HK-2 (cell line): Measurements from ENCODE around the gene RFC1.
"Not testable (repeated sequence)": the region's sequence is repeated elsewhere in the genome, so short reads cannot be mapped to it uniquely, and the experiment has no call there.

Experiments
- DNase-seq: peaks from one replicate; pipeline ENCODE4 v3.0.0-alpha.2; 2018; ENCODE audit not compliant: unreplicated experiment

The RFC1 gene, protein sequence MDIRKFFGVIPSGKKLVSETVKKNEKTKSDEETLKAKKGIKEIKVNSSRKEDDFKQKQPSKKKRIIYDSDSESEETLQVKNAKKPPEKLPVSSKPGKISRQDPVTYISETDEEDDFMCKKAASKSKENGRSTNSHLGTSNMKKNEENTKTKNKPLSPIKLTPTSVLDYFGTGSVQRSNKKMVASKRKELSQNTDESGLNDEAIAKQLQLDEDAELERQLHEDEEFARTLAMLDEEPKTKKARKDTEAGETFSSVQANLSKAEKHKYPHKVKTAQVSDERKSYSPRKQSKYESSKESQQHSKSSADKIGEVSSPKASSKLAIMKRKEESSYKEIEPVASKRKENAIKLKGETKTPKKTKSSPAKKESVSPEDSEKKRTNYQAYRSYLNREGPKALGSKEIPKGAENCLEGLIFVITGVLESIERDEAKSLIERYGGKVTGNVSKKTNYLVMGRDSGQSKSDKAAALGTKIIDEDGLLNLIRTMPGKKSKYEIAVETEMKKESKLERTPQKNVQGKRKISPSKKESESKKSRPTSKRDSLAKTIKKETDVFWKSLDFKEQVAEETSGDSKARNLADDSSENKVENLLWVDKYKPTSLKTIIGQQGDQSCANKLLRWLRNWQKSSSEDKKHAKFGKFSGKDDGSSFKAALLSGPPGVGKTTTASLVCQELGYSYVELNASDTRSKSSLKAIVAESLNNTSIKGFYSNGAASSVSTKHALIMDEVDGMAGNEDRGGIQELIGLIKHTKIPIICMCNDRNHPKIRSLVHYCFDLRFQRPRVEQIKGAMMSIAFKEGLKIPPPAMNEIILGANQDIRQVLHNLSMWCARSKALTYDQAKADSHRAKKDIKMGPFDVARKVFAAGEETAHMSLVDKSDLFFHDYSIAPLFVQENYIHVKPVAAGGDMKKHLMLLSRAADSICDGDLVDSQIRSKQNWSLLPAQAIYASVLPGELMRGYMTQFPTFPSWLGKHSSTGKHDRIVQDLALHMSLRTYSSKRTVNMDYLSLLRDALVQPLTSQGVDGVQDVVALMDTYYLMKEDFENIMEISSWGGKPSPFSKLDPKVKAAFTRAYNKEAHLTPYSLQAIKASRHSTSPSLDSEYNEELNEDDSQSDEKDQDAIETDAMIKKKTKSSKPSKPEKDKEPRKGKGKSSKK

DNA sequence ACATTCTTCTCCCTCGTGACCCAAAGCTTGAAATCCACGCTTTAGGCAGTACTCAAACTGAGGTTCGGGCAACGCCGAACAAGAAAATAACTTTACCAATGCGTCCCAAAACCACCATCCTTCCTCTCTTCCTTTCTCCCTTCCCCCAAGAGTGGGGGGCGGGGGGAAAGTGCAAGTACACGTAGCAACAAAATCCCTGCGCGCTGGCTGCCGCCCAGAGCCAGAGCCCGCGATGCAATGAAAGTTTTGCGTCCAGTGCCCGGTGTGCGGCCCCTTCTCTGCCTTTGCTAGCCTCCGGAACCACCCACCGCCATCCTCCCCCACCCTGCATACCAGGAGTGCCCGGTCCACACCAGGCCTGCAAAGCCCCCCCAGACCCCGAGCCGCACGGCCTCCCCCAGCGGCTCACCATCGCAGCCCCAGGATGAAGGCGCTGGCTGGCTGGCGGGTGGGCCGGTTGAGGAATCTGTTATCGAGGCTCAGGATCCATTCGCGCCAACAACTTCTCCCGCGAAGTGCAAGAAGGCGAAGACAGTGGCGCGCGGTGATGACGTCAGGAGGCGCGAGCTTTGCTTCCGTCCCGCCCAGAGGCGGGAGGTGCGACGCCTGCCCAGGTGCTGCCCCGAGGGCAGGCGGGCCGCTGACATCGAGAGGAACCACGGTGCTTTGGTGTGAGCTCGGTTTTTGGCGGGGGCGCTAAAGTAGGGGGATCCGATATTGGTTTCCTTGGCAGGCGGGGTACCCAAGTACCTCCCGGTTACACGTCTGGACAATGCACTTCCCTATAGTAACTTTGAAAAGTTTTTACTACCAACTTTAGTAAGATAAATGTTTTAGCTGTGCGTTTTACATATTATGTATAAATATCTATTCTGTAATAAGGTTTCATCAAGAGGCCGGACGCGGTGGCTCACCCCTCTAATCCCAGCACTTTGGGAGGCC is at the start of gene RFC1:
Gene RFC1, minus strand, starts transcription at position 533 of the 942 bp plus-strand sequence. Its CDS starts 121 bp downstream, at position 412.
- peak; percentile 92 for DNase-seq

DNA sequence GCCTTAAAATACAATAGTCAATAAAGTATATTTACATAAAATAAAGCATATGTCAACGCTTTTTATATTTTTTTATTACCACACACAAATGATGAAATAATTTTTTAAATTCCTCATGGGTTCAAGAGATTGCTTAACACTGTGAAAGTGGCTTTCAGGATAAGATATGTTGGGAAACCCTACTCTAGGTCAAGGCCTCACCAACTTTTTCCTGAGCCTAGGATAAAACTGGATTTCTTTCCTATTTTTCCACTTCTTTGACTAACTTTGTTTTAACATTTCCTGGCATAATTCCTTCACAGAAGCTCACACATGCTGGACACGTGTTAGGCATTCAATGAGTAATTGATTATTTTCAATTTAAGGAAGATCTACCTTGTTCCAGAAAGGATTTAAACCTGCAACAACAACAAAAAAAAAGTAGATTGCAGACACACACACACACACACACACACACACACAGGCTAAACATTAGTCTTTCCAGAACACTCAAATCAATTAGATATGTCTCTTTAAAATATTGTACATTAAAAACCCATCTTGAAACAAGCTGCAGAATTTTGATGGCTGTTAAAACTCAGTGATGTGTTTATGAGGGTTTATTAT is 49.6 kb upstream of the RFC1 start:
- DNase-seq = no peak

DNA sequence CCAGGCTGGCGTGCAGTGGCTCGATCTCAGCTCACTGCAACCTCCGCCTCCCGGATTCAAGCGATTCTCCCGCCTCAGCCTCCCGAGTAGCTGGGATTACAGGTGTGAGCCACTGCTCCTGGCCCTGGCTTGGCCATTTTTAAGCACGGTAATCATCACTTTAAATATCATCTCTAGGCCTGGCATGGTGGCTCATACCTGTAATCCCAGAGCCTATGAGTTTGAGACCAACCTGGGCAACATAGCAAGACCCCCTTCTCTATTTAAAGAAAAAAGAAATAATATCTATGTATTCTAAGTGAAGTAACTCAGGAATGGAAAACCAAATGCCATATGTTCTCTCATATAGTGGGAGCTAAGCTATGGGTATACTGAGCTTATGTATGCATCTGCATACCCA is 45.4 kb upstream of the RFC1 start:
- not testable (repeated sequence) for DNase-seq

DNA sequence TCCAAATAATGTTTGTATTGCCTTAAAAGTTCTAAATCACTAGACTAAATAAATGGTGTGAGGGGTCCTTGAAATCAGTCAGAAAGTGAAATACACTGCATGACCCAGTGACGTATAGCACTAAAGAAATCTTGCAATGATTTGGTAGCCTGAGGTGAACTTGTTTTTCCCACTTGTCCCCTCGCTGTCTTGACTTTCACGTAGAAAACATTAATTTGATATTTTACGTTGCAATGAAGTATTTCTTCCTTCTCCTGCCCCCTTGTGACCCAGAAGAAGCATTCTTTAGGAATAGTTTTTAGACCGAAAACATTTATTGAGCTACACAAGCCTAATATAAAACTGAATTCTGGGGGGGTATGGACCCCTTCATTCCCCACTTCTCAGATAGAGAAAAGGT is 44.3 kb upstream of the RFC1 start:
- no peak for DNase-seq

DNA sequence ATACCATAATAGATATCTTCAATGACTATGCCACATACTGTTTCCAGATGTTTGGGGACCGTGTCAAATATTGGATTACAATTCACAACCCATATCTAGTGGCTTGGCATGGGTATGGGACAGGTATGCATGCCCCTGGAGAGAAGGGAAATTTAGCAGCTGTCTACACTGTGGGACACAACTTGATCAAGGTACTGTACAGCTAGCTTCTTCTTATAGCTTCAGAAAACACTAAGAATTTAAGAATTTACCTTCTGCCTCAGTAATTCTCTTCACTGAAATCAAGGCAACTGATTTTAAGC is 41.4 kb upstream of the RFC1 start:
- no peak for DNase-seq

DNA sequence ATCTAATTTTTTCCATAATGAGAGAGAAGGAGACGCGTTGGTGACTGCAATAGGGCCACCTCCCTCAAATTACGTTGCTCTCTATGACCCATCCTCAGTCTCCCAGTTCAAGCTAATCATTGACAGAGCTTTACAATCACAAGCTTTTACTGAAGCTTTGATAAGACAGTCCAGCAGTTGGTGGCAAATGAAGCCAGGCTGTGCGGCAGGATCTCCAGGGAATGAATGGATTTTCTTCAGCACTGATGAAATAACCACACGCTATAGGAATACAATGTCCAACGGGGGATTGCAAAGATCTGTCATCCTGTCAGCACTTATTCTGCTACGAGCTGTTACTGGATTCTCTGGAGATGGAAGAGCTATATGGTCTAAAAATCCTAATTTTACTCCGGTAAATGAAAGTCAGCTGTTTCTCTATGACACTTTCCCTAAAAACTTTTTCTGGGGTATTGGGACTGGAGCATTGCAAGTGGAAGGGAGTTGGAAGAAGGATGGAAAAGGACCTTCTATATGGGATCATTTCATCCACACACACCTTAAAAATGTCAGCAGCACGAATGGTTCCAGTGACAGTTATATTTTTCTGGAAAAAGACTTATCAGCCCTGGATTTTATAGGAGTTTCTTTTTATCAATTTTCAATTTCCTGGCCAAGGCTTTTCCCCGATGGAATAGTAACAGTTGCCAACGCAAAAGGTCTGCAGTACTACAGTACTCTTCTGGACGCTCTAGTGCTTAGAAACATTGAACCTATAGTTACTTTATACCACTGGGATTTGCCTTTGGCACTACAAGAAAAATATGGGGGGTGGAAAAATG is 40.8 kb upstream of the RFC1 start, which contains the start of gene KLB:
Gene KLB, plus strand, starts transcription at position 168 of the 821 bp plus-strand sequence. Its CDS starts 20 bp downstream, at position 188.
- no peak for DNase-seq

DNA sequence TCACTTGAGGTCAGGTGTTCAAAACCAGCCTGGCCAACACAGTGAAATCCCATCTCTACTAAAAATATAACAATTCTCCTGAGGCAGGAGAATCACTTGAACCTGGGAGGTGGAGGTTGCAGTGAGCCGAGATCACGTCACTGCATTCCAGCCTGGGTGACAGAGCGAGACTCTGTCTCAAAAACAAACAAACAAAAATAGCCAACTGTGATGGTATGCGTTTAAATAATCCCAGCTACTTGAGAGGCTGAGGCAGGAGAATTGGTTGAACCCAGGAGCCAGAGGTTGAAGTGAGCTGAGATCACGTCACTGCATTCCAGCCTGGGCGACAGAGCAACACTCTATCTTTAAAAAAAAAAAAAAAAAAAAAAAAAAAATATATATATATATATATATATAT is 35.5 kb upstream of the RFC1 start:
- DNase-seq = not testable (repeated sequence)

DNA sequence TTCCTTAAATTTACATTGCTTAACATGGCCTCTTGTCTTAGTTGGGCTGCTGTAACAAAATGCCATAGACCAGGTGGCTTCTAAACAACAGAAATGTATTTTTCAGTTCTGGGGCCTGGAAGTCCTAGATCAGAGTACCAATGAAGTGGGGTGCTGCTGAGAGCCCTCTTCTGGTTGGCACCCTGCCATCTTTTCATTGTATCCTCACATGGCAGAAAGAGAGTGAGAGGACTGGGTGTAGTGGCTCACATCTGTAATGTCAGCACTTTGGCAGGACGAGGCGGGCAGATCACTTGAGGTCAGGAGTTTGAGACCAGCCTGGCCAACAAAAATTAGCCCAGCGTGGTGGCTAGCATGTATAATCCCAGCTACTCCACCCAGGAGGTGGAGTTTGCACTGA is 28.5 kb upstream of the RFC1 start:
- DNase-seq = no peak

DNA sequence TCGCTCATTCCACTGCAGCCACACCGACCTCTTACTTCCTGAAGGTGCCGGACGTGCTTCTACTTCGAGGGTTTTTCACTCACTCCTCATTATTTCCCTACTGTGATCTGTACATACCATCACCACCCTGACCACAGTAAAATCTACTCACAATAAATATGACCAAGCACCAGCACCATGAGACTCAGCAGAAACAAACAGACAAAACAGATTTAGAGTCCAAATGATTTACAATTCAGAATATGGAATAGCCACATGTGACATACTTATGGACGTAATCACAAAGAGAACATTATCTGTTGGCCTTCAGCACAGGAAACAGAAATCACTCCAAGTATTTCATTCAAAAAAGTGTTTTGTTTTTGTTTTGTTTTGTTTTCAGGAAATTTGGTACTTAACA is 24.4 kb upstream of the RFC1 start:
- no peak for DNase-seq

DNA sequence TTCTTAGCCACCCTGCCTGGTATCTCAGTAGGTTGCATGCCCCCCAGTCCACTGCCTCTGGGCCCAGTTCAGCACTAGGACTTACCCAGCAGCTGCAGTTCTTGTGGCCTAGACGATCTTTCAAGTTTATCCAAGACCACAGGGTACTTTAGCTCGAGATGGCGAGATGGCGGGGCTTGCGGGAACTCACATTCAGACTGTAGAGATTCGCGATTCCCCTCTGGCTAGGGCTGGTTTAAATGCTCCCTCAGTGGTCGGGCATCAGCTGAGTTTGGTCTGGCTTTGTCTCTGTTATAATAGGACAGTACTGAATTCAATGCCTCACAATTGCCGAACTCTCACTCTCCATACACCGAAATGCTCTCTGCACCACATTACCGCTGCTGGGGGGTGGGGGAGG is 18.4 kb upstream of the RFC1 start:
- DNase-seq = no peak

DNA sequence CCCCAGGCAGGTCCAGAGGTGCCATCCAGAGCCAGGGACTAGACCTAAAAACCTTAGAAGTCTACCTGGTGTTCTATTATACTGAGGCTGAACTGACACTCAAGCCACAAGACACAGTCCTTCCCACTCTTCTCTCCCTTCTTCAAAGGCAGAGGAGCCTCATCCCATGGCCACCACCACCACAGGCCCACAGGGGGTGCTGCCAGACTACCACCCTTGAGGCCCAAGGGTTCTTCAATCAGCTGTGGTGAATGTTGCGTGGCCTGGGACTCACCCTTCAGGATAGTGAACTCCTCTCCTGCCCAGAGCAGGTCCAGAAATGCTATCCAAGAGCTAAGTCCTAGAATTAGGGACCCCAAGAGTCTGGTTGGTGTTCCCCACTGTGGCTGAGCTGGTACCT is 17.5 kb upstream of the RFC1 start:
- DNase-seq = no peak

DNA sequence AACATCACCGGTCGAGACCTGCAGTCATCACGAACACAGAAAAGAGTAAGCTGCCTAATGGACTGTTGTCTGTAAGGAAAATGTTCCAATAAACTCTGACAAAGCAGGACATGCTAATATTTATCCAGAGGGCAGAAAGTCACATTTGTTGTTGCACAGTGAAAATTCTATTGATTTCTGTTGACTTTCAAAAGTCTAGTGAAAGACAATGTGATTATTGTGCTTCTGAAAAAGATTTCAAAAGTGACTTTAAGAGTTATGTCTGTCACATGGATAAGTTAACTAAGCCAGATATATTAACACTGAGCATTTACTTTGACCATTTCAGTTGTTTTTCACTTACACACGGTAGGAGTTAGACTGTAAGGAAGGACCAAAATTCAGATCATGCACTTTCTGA is 9.3 kb upstream of the RFC1 start:
- no peak for DNase-seq

DNA sequence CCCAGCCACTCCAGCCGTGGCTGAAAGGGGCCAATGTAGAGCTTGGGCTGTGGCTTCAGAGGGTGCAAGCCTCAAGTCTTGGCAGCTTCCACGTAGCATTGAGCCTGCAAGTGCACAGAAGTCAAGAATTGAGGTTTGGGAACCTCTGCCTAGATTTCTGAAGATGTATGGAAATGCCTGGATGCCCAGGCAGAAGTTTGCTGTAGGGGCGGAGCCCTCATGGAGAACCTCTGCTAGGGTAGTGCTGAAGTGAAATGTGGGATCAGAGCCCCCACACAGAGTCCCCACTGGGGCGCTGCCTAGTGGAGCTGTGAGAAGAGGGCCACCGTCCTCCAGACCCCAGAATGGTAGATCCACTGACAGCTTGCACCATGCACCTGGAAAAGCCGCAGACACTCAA is 5.0 kb upstream of the RFC1 start:
- not testable (repeated sequence) for DNase-seq

DNA sequence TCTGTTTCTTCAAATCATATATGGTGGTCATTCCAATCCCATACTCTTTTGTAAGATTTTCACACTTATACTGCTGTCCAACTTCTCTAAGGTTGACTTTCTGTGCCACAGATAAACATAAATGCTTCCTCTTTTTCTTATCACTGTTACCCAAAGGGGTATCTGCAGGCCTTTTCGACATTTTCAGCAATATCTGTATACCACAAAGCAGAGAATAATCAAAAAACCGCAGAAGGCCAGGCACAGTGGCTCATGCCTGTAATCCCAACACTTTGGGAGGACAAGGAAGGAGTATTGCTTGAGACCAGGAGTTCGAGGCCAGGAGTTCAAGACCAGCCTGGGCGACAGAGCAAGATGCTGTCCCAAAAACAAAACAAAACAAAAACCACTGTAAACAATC is 3.1 kb upstream of the RFC1 start:
- DNase-seq = no peak

DNA sequence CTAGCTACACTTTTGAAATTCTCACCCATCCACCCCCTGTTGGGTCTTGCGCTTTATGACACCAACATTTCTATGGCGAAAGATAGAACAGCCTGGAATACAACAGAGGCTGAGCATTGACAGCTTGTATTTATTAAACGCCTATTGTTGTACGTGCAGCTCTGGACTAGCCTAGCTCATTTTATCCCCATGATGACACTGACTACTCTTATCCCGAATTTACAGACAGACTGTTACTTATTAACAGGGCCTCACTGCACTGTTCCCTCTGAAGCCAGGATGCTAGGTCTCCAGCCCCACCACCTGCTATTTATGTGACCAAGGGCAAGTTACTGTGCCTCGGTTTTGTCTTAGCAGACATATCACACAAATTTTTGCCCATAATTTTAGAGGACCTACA is 1.0 kb upstream of the RFC1 start:
- DNase-seq = no peak

DNA sequence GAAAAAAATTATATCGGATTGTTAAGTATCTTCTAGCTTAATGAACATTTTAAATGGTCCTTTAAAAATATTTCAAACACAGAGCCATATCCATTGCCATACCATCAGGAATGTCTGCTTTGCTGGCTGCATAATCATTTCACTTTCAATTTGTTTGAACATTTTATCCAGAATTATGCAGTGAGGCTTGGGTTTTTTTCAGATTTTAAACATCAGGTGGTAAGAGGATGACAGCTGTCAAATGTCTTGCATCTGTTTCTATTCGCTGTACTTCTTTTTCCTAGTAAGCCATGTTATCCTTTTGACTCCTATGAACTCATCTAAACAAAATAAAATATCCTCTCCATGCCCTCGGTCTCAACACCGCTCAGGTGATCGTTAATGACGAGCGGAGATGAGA is 802 bp downstream of the RFC1 start:
- no peak for DNase-seq

DNA sequence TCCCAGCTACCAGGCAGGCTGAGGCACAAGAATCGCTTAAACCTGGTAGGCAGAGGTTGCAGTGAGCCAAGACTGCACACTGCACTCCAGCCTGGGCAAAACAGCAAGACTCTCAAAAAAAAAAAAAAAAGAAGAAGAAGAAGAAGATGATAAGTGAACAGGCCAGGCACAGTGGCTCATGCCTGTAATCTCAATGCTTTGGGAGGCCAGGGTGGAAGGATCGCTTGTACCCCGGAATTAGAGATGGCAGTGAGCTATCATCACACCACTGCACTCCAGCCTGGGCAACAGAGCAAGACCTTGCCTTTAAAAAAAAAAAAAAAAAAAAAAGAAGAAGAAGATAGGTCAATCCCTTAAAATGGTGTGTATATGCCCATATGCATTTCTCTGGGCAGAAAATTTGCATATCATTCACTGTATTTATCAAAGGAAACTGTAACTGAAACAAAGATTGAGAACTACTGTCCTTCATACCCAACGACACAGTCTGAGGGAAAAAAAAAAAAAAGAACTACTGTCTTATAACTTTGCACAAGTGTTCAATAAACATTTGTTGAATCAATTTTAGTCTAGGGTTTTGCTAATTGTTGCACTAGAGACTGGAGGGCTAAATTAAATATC is 2.3 kb downstream of the RFC1 start:
- DNase-seq = no peak

DNA sequence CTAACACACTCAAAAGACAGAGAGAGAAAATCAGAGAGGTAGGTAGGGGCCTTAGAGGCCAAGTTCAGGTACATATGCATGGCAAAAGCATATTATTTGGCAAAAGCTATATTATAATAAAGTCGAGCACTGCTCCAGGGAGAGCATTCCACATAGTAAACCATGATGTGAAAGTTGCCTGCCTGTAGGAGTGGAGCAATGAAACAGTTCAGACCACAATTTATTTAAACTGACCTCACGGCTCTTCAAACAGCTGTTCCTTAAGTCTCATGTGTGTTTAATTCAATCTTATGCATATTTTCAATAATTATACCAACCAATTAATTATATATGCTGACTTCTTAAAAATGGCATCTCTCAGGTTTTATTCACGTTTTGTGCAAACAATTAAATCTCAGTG is 3.3 kb downstream of the RFC1 start:
- DNase-seq = no peak

DNA sequence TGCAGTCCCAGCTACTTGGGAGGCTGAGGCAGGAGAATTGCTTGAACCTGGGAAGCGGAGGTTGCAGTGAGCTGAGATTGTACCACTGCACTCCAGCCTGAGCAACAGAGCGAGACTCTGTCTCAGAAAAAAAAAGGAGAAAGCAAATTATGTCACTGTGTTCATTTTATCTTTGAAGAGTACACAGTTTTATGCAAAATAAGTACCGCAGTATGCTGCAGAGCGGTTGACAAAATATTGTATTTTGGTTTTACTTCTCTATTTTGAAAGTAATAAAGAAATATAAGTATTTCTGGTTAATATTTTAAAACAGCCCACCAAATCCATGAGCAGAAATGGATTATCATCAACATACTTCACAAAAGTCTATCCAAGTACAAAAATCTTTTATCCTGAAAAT is 5.6 kb downstream of the RFC1 start:
- DNase-seq = not testable (repeated sequence)

DNA sequence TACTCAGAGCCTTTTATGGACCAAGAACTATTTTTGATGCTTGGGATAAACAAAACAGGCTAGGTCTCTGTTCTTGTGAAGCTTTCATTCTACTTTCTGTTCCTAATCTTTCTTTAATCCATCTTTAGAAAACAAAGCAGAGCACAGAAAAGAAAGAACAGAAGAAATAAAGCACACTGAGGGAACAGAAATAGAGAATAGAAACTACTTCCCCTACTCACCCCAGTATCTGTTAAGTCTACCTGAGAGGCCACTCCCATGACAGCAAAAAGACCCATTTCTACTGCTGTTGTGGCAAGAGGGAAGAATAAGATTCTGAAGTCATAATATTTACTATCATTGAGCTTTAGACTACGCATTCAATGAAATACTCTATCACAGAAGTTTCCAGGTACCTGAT is 9.2 kb downstream of the RFC1 start:
- DNase-seq = no peak
